ENCODE data around the gene CEP126.

- TF ChIP-seq CTCF (IDR thresholded peaks at IDR 0.05): no peak
- TF ChIP-seq POLR2A (IDR thresholded peaks at IDR 0.05): no peak
Observed at GRCh38 chr11:101931692-101932091, 16.9 kb downstream of the CEP126 start.
